Ishikawa (cell line): ENCODE measurements around the gene RNF223.

Experiments
- CEBPB ChIP-seq: IDR thresholded peaks from 2 replicates; pipeline ENCODE4 v1.6.1; 2012
- CREB1 ChIP-seq: IDR thresholded peaks from 2 replicates; pipeline ENCODE4 v1.6.1; 2012; ENCODE audit warnings: low read depth
- EGR1 ChIP-seq: IDR thresholded peaks from 2 replicates; pipeline ENCODE4 v1.6.1; 2012
- EP300 ChIP-seq: IDR thresholded peaks from 2 replicates; pipeline ENCODE4 v1.6.1; 2012; ENCODE audit warnings: borderline replicate concordance
- FOXM1 ChIP-seq: IDR thresholded peaks from 2 replicates; pipeline ENCODE4 v1.6.1; 2012; ENCODE audit warnings: low read depth, borderline replicate concordance
- MAX ChIP-seq: IDR thresholded peaks from 2 replicates; pipeline ENCODE4 v1.6.1; 2012
- NFIC ChIP-seq: IDR thresholded peaks from 2 replicates; pipeline ENCODE4 v1.6.1; 2012
- RAD21 ChIP-seq: IDR thresholded peaks from 2 replicates; pipeline ENCODE4 v1.6.1; 2012; ENCODE audit warnings: low read depth
- REST ChIP-seq: IDR thresholded peaks from 2 replicates; pipeline ENCODE4 v1.6.1; 2012; ENCODE audit warnings: low read depth, mild to moderate bottlenecking
- TAF1 ChIP-seq: IDR thresholded peaks from 2 replicates; pipeline ENCODE4 v1.6.1; 2012; ENCODE audit warnings: low read depth, mild to moderate bottlenecking
- TCF12 ChIP-seq: IDR thresholded peaks from 2 replicates; pipeline ENCODE4 v1.6.1; 2012; ENCODE audit warnings: low read depth
- TEAD4 ChIP-seq: IDR thresholded peaks from 2 replicates; pipeline ENCODE4 v1.6.1; 2012
- USF1 ChIP-seq: IDR thresholded peaks from 2 replicates; pipeline ENCODE4 v1.6.1; 2012
- YY1 ChIP-seq: IDR thresholded peaks from 2 replicates; pipeline ENCODE4 v1.6.1; 2012; ENCODE audit warnings: low read depth
- ZBTB7A ChIP-seq: IDR thresholded peaks from 2 replicates; pipeline ENCODE4 v1.6.1; 2012; ENCODE audit warnings: low read depth

Gene RNF223

GRCh38 chr1:1092149-1092855, 18.2 kb upstream of the RNF223 start:
- TF ChIP-seq YY1 (no peak), RAD21 (no peak), TAF1 (no peak), TEAD4 (no peak), ZBTB7A (no peak), CEBPB (no peak), EP300 (no peak), REST (no peak), CREB1 (no peak), USF1 (no peak), MAX (no peak), NFIC (no peak)

DNA sequence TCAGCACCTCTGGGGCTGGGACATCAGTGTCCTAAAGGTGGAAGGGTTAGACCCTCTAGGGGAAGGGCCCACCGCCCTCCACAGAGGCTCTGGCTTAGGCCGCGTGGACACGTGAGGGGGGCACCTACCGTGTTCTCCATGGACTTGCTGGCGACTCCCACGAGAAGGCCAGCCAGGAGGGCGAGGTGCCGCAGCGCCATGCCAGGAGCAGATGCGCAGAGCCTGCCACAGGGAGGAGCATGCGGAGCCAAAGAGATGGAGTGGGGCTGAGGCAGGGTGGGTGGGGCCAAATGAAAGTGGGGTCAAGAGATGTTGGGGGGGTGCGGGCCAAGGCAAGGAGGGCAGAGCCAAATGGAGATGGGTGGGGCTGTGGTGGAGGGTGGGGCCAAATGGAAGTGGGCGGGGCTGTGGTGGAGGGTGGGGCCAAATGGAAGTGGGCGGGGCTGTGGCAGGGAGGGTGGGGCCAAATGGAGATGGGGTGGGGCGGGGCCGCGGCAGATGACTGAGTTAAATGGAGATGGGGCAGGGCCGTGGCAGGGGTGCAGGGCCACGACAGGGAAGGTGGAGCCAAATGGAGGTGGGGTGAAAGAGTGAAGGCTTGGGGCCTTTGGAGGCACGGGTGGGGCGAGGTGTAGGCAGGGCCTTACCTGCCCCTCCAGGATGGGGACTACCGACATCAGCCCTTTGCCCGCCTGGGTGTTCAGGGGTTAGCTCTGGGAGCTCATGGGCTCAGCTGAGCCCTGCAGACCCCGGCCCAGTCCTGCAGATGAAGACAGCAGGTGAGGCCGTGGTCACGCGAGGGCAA, 17.4 kb upstream of the RNF223 start:
- no peak for TF ChIP-seq MAX
- TF ChIP-seq FOXM1: no peak
- TF ChIP-seq TAF1: no peak
- TF ChIP-seq YY1: no peak
- TF ChIP-seq TEAD4: no peak
- no peak for TF ChIP-seq EGR1
- no peak for TF ChIP-seq CREB1
- TF ChIP-seq USF1: no peak
- no peak for TF ChIP-seq ZBTB7A
- no peak for TF ChIP-seq CEBPB

- TF ChIP-seq REST (no peak), NFIC (no peak), EP300 (no peak), FOXM1 (no peak), MAX (no peak), CEBPB (no peak)
Observed at GRCh38 chr1:1090424-1091343, 16.6 kb upstream of the RNF223 start.

- TF ChIP-seq TEAD4: no peak
- no peak for TF ChIP-seq YY1
- no peak for TF ChIP-seq TAF1
- TF ChIP-seq EP300: no peak
- no peak for TF ChIP-seq USF1
- TF ChIP-seq TCF12: no peak
- TF ChIP-seq REST: no peak
- no peak for TF ChIP-seq EGR1
- TF ChIP-seq ZBTB7A: no peak
- TF ChIP-seq MAX: no peak
- no peak for TF ChIP-seq FOXM1
- no peak for TF ChIP-seq CEBPB
Observed at GRCh38 chr1:1089731-1090423, 15.8 kb upstream of the RNF223 start.
